ENCODE measurements around the gene CERS3. TPM values are rescaled to one million over a fixed set of nuclear protein-coding genes. Genes with fewer than 3 reads are reported as not detected.

The CERS3 gene
- polyA plus RNA-seq, 1 of the 3 experiments (the other 2 are of a cell fraction): not detected

DNA sequence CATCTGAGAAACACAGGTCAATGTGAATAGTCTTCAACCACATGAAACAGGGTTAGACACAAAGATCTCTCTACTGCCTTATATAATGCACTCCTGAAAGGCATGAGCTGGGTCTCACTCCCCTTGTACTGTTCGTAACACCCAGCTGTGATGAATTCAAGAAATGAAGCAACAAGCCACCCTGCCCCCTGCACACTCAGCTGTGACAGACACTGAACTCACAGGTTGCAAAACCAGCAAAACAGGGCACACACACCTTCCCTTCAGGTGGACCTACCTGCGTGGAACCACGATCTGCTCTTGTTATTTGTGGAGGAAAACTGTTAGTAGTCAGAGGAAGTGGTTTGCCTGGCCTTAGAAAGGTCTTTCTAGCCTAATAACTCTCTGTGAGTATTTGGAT lies 64.5 kb downstream of the CERS3 start:
- no peaks in the 10 kb centered on the region for H4K20me1 ChIP-seq (ENCODE audit: insufficient read depth)
- DNase-seq: no peak
- no peaks in the 10 kb centered on the region; a peak in 1 of 4 replicates for H3K4me1 ChIP-seq (ENCODE audit: control insufficient read depth in 1 of 2, insufficient read depth in 2 of 2, low read depth in 1 of 2, low read length in 1 of 2)
- H3K4me2 ChIP-seq: no peak overlapping the region
- no peak overlapping the region for H3K27ac ChIP-seq (ENCODE audit: low read depth in 2 of 2, low read length in 1 of 2)
- H3K9ac ChIP-seq: no peak overlapping the region
- H3K9me3 ChIP-seq: no peaks in the 10 kb centered on the region
- no peaks in the 10 kb centered on the region for H3F3A ChIP-seq (replicated peaks; ENCODE audit: insufficient read depth)
- no peaks in the 10 kb centered on the region for H3K27me3 ChIP-seq (ENCODE audit: insufficient read depth)
- H3K4me3 ChIP-seq (ENCODE audit: low read depth in 2 of 2, low read length in 1 of 2): no peak overlapping the region
- H3K36me3 ChIP-seq (replicated peaks in 1 of 2; ENCODE audit: control insufficient read depth in 1 of 2, insufficient read depth in 2 of 2, low read length in 1 of 2): no peaks in the 10 kb centered on the region
- no peak for TF ChIP-seq RAD21 (IDR thresholded peaks at IDR 0.05; ENCODE audit: low read length)
- no peak for TF ChIP-seq TCF12 (IDR thresholded peaks at IDR 0.05)
- no peak for TF ChIP-seq EP300 (IDR thresholded peaks at IDR 0.05; ENCODE audit: borderline replicate concordance in 1 of 2, low read depth in 1 of 2, low read length in 1 of 2)
- TF ChIP-seq, protein P1, sequence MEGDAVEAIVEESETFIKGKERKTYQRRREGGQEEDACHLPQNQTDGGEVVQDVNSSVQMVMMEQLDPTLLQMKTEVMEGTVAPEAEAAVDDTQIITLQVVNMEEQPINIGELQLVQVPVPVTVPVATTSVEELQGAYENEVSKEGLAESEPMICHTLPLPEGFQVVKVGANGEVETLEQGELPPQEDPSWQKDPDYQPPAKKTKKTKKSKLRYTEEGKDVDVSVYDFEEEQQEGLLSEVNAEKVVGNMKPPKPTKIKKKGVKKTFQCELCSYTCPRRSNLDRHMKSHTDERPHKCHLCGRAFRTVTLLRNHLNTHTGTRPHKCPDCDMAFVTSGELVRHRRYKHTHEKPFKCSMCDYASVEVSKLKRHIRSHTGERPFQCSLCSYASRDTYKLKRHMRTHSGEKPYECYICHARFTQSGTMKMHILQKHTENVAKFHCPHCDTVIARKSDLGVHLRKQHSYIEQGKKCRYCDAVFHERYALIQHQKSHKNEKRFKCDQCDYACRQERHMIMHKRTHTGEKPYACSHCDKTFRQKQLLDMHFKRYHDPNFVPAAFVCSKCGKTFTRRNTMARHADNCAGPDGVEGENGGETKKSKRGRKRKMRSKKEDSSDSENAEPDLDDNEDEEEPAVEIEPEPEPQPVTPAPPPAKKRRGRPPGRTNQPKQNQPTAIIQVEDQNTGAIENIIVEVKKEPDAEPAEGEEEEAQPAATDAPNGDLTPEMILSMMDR (IDR thresholded peaks at IDR 0.05): no peak
- TF ChIP-seq TEAD4 (IDR thresholded peaks at IDR 0.05; ENCODE audit: borderline replicate concordance, insufficient read depth): no peak
- TF ChIP-seq NRF1 (IDR thresholded peaks at IDR 0.05; ENCODE audit: low read depth, low read length): no peak
- TF ChIP-seq FOXM1 (IDR thresholded peaks at IDR 0.05; ENCODE audit: low read depth): no peak
- TF ChIP-seq GABPA (IDR thresholded peaks at IDR 0.05; ENCODE audit: low read depth): no peak
- TF ChIP-seq, protein P2, sequence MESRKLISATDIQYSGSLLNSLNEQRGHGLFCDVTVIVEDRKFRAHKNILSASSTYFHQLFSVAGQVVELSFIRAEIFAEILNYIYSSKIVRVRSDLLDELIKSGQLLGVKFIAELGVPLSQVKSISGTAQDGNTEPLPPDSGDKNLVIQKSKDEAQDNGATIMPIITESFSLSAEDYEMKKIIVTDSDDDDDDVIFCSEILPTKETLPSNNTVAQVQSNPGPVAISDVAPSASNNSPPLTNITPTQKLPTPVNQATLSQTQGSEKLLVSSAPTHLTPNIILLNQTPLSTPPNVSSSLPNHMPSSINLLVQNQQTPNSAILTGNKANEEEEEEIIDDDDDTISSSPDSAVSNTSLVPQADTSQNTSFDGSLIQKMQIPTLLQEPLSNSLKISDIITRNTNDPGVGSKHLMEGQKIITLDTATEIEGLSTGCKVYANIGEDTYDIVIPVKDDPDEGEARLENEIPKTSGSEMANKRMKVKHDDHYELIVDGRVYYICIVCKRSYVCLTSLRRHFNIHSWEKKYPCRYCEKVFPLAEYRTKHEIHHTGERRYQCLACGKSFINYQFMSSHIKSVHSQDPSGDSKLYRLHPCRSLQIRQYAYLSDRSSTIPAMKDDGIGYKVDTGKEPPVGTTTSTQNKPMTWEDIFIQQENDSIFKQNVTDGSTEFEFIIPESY (IDR thresholded peaks at IDR 0.05; ENCODE audit: borderline replicate concordance, low read depth): no peak
- TF ChIP-seq RXRA (IDR thresholded peaks at IDR 0.05; ENCODE audit: borderline replicate concordance, low read depth): no peak
- TF ChIP-seq, protein P3, sequence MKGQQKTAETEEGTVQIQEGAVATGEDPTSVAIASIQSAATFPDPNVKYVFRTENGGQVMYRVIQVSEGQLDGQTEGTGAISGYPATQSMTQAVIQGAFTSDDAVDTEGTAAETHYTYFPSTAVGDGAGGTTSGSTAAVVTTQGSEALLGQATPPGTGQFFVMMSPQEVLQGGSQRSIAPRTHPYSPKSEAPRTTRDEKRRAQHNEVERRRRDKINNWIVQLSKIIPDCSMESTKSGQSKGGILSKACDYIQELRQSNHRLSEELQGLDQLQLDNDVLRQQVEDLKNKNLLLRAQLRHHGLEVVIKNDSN (IDR thresholded peaks at IDR 0.05; ENCODE audit: borderline replicate concordance, low read depth): no peak
- TF ChIP-seq MEF2A (IDR thresholded peaks at IDR 0.05; ENCODE audit: borderline replicate concordance, low read depth): no peak
- TF ChIP-seq FOXJ3 (CRISPR knock-in tag; IDR thresholded peaks at IDR 0.05): no peak
- TF ChIP-seq SMC3 (IDR thresholded peaks at IDR 0.05; ENCODE audit: low read depth, low read length): no peak
- no peak for TF ChIP-seq NFIC (IDR thresholded peaks at IDR 0.05; ENCODE audit: borderline replicate concordance)
- TF ChIP-seq SIN3A (IDR thresholded peaks at IDR 0.05; ENCODE audit: borderline replicate concordance, low read depth, low read length): no peak
- ChIA-PET POLR2A (no interaction called here), CTCF (interaction anchor here (0.9 kb wide), 1 partner anchor 108 kb away, joined by 3 read pairs; no protein-coding TSS in a partner anchor)
- no peak overlapping the region for H2AFZ ChIP-seq (ENCODE audit: low read depth)
- no peaks in the 10 kb centered on the region for H3K79me2 ChIP-seq (ENCODE audit: insufficient read depth)
- no peaks in the 10 kb centered on the region for H3K9me2 ChIP-seq
- WGBS (ENCODE audit: low lambda C conversion rate): 2% methylated on average over 3 of the region's 3 CpGs
